Esophagus (tissue), 2 donors: ENCODE results near the gene PPP2R2C. TPM values are rescaled to one million over a fixed set of nuclear protein-coding genes. Genes with fewer than 3 reads are reported as not detected.

ENCODE experiments used
- H3K27ac ChIP-seq, 2 donors: one replicate each; pipeline ENCODE4 v1.5.1; 2013; ENCODE audit warnings: low read depth in 2 of 2, mild to moderate bottlenecking in 2 of 2, inconsistent platforms in 1 of 2, low read length in 1 of 2, moderate library complexity in 1 of 2
- H3K27me3 ChIP-seq, 2 donors: one replicate each; pipeline ENCODE4 v1.6.1; 2013; ENCODE audit warnings: low read length in 2 of 2, control low read depth in 1 of 2, mild to moderate bottlenecking in 1 of 2; ENCODE audit not compliant: insufficient read depth in 2 of 2, control insufficient read depth in 1 of 2
- H3K36me3 ChIP-seq, 2 donors: one replicate each; pipeline ENCODE4 v1.6.1; 2013; ENCODE audit warnings: low read length in 1 of 2; ENCODE audit not compliant: control insufficient read depth in 2 of 2, insufficient read depth in 2 of 2
- H3K4me1 ChIP-seq, 2 donors: one replicate each; pipeline ENCODE4 v1.6.1; 2013; ENCODE audit warnings: low read length in 1 of 2; ENCODE audit not compliant: control insufficient read depth in 2 of 2, insufficient read depth in 2 of 2
- H3K4me3 ChIP-seq, 2 donors: one replicate each; pipeline ENCODE4 v1.5.1; 2013; ENCODE audit warnings: low read length in 2 of 2, mild to moderate bottlenecking in 2 of 2, low read depth in 1 of 2, moderate library complexity in 1 of 2
- H3K9me3 ChIP-seq, 2 donors: one replicate each; pipeline ENCODE4 v1.6.1; 2013; ENCODE audit warnings: mild to moderate bottlenecking in 2 of 2, low read depth in 1 of 2, low read length in 1 of 2, moderate library complexity in 1 of 2; ENCODE audit not compliant: control insufficient read depth in 2 of 2, insufficient read depth in 1 of 2
- WGBS, 2 donors: extraction: QIAGEN DNeasy Blood & Tissue Kit; methylation state at CpG; one replicate each; pipeline ENCODE4 v1.1.7; 2013; 5-methylcytosine and 5-hydroxymethylcytosine counted together
- polyA plus RNA-seq, 2 donors: library from polyadenylated mRNA; stranded (reverse); fragments of 200-250 nt; gene quantifications; one replicate each; pipeline ENCODE4 v1.2.3, GENCODE V29; 2013
- donor health status: healthy with polysubstance abuse.
- donor health status: Bipolar disorder and iron deficiency.

Gene PPP2R2C
- polyA plus RNA-seq, 2 donors: 23.2 to 26.7 TPM

DNA sequence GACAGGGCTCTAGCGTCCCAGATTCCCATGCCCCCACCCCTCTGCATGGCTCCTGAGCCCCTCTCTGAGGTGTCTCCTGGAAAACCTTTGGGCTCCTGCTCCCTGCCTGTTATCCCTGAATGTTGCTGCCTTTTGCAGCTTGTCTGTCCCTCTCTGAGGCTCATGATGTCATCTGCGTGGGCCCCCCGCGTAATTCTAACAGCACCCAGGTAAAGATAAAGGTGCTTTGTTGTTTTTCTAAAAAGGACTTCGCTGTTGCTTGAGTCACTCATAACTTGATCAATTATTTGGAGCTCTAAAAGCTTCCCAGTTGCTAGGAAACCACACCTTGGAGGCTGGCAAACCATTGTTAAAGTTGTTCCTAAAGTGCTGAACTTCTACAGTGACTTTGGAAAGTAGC, 166.1 kb downstream of the PPP2R2C start:
- no peak overlapping the region for H3K27ac ChIP-seq
- peaks cover 0 to 5% of the 10 kb centered on the region in 2 donors for H3K4me1 ChIP-seq
- peaks cover 0 to 4% of the 10 kb centered on the region in 2 donors for H3K27me3 ChIP-seq
- peaks cover 0 to 23% of the 10 kb centered on the region in 2 donors for H3K36me3 ChIP-seq
- peaks cover 0 to 3% of the 10 kb centered on the region in 2 donors for H3K9me3 ChIP-seq
- H3K4me3 ChIP-seq: no peak overlapping the region
- WGBS, 2 donors: 62 to 65% methylated on average over 5 of the region's 5 CpGs

DNA sequence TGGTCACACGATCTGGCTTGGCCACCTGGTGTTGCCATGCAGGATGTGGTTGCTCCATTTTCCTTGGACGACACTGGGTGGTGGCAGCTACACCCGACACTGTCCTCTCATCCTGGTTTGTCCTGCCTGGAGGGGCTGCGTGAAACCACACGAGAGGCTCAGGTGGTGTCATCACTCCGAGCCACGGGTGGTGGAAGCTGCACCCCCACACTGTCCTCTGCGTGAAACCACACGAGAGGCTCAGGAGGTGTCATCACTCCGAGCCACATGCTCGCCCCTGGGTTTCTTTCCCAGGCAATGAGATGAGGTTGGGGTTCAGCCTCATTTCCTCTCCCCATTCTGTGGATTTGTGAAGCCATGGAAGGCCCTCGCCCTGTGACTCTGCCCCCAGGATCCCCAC, 168.5 kb downstream of the PPP2R2C start:
- H3K27me3 ChIP-seq: no peaks in the 10 kb centered on the region
- no peak overlapping the region for H3K4me3 ChIP-seq
- no peak overlapping the region for H3K27ac ChIP-seq
- H3K4me1 ChIP-seq: peaks cover 0 to 2% of the 10 kb centered on the region in 2 donors
- peaks cover 0 to 34% of the 10 kb centered on the region in 2 donors for H3K36me3 ChIP-seq
- 85 to 89% methylated on average over 12 of the region's 12 CpGs for WGBS, 2 donors
- peaks cover 0 to 3% of the 10 kb centered on the region in 2 donors for H3K9me3 ChIP-seq

GRCh38 chr4:6302869-6303268, 169.5 kb downstream of the PPP2R2C start:
- H3K4me1 ChIP-seq: peaks cover 0 to 2% of the 10 kb centered on the region in 2 donors
- H3K27ac ChIP-seq: no peak overlapping the region
- H3K9me3 ChIP-seq: peaks cover 0 to 3% of the 10 kb centered on the region in 2 donors
- no peaks in the 10 kb centered on the region for H3K27me3 ChIP-seq
- peaks cover 0 to 34% of the 10 kb centered on the region in 2 donors for H3K36me3 ChIP-seq
- 87 to 88% methylated on average over 6 of the region's 6 CpGs for WGBS, 2 donors
- no peak overlapping the region for H3K4me3 ChIP-seq

- H3K27me3 ChIP-seq: no peaks in the 10 kb centered on the region
- H3K36me3 ChIP-seq: peaks cover 0 to 34% of the 10 kb centered on the region in 2 donors
- WGBS, 2 donors: 96 to 97% methylated on average over 55 of the region's 55 CpGs
- peaks cover 0 to 2% of the 10 kb centered on the region in 2 donors for H3K4me1 ChIP-seq
- no peak overlapping the region for H3K4me3 ChIP-seq
- H3K27ac ChIP-seq: no peak overlapping the region
- peaks cover 0 to 3% of the 10 kb centered on the region in 2 donors for H3K9me3 ChIP-seq
Observed at GRCh38 chr4:6301732-6302442, 170.5 kb downstream of the PPP2R2C start.

DNA sequence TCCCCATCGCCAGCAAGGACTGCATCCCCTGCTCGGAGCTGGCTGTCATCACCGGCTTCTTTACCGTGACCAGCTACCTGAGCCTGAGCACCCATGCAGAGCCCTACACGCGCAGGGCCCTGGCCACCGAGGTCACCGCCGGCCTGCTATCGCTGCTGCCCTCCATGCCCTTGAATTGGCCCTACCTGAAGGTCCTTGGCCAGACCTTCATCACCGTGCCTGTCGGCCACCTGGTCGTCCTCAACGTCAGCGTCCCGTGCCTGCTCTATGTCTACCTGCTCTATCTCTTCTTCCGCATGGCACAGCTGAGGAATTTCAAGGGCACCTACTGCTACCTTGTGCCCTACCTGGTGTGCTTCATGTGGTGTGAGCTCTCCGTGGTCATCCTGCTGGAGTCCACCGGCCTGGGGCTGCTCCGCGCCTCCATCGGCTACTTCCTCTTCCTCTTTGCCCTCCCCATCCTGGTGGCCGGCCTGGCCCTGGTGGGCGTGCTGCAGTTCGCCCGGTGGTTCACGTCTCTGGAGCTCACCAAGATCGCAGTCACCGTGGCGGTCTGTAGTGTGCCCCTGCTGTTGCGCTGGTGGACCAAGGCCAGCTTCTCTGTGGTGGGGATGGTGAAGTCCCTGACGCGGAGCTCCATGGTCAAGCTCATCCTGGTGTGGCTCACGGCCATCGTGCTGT, 171.2 kb downstream of the PPP2R2C start:
- no peak overlapping the region for H3K4me3 ChIP-seq
- H3K36me3 ChIP-seq: peaks cover under 1 to 34% of the 10 kb centered on the region in 2 donors
- 94 to 96% methylated on average over 35 of the region's 35 CpGs for WGBS, 2 donors

GRCh38 chr4:6300359-6300758, 172.1 kb downstream of the PPP2R2C start:
- Histone ChIP-seq H3K36me3 (peaks cover 5 to 34% of the 10 kb centered on the region in 2 donors), H3K9me3 (peaks cover 0 to 3% of the 10 kb centered on the region in 2 donors), H3K27ac (no peak overlapping the region), H3K4me3 (no peak overlapping the region), H3K4me1 (peaks cover 0 to 2% of the 10 kb centered on the region in 2 donors), H3K27me3 (no peaks in the 10 kb centered on the region)
- 89 to 93% methylated on average over 11 of the region's 11 CpGs for WGBS, 2 donors

More for the DNA sequence above, 171.2 kb downstream of the PPP2R2C start:
- Histone ChIP-seq H3K27me3 (no peaks in the 10 kb centered on the region), H3K4me1 (peaks cover 0 to 2% of the 10 kb centered on the region in 2 donors), H3K27ac (no peak overlapping the region), H3K9me3 (peaks cover 0 to 3% of the 10 kb centered on the region in 2 donors)

DNA sequence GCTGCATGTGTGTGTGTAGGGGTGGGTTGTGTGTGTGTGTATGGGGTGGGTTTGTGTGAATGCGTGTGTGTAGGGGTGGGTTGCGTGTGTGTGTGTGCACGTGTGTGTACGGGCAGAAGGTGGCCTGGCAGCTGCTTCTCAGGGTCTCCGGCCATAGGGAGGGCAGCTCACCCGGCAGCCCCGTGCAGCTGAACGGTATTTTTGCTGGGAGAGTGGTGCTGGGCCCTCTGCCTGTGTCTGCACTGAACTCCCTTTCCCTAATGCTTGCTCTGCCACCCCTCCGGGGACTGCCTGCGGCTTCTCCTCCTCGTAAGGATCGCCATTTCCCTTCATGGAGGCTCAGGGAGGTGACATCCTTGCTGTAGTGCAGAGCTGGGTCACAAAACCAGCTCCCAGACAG, 172.5 kb downstream of the PPP2R2C start:
- Histone ChIP-seq H3K27me3 (no peaks in the 10 kb centered on the region), H3K9me3 (peaks cover 0 to 3% of the 10 kb centered on the region in 2 donors), H3K4me1 (peaks cover 0 to 2% of the 10 kb centered on the region in 2 donors), H3K4me3 (no peak overlapping the region), H3K27ac (no peak overlapping the region), H3K36me3 (peaks cover 7 to 39% of the 10 kb centered on the region in 2 donors)
- WGBS, 2 donors: 86 to 91% methylated on average over 12 of the region's 12 CpGs

DNA sequence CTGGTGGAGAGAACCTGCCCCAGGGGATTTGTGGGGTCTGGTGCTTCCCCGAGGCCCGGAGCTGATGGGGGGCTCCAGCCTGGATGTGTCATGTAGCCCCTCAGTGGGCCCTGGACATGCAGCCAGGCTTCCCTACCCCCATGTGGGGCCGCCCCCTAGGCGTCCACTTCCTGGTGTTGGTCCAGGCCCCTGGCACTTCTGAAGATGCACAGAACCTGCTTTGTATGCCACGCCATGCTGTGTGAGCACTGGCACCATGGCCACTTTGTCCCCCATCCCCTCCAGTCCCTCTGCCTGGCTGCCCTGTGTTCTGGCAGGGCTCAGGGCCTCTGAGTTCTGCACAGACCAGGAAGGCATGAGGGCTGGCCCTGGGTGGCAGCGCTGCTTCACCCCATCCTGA, 173.6 kb downstream of the PPP2R2C start:
- Histone ChIP-seq H3K9me3 (peaks cover 0 to 3% of the 10 kb centered on the region in 2 donors), H3K27me3 (no peaks in the 10 kb centered on the region), H3K4me1 (peaks cover 0 to 2% of the 10 kb centered on the region in 2 donors), H3K36me3 (peaks cover 7 to 34% of the 10 kb centered on the region in 2 donors), H3K4me3 (no peak overlapping the region), H3K27ac (no peak overlapping the region)
- 87 to 91% methylated on average over 6 of the region's 6 CpGs for WGBS, 2 donors

DNA sequence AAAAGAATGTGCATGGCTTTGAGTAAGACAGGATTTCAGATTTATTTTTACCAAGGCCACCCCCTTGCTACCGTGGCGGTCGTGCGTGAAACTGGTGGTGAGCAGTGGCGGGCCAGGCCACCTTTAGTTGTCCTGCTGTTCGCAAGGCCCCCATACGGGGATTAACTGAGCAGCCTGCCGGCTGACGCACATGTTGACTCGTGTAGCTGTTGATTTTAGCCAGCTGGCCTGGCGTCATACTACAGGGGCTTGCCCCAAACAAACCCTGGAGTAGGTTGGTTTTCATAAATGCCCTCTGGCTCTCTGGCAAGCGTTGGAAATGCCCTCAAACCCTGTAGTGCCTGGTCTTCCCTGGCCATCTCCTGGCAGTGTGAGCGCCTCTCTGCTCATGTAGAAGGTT, 174.4 kb downstream of the PPP2R2C start:
- peaks cover 7 to 29% of the 10 kb centered on the region in 2 donors for H3K36me3 ChIP-seq
- H3K4me3 ChIP-seq: no peak overlapping the region
- WGBS, 2 donors: 61 to 70% methylated on average over 13 of the region's 13 CpGs
- H3K4me1 ChIP-seq: peaks cover 0 to 2% of the 10 kb centered on the region in 2 donors
- no peaks in the 10 kb centered on the region for H3K27me3 ChIP-seq
- H3K27ac ChIP-seq: peak overlapping the region in 1 of 2 donors; percentile 6
- H3K9me3 ChIP-seq: peaks cover 0 to 3% of the 10 kb centered on the region in 2 donors
